Stimulated activated CD8-positive, alpha-beta memory T cell treated with anti-CD3 and anti-CD28 coated beads, Interleukin-2, amount 100 ng/mL, for 48 hours (primary cell): ENCODE results near the gene TXLNA.
"Not testable (repeated sequence)": the region's sequence is repeated elsewhere in the genome, so short reads cannot be mapped to it uniquely, and the experiment has no call there.

ENCODE experiments used
- DNase-seq, 2 donors: peaks; one replicate each; pipeline ENCODE4 v3.0.0-alpha.2; 2020; ENCODE audit warnings: low read depth in 2 of 2

The TXLNA gene

DNA sequence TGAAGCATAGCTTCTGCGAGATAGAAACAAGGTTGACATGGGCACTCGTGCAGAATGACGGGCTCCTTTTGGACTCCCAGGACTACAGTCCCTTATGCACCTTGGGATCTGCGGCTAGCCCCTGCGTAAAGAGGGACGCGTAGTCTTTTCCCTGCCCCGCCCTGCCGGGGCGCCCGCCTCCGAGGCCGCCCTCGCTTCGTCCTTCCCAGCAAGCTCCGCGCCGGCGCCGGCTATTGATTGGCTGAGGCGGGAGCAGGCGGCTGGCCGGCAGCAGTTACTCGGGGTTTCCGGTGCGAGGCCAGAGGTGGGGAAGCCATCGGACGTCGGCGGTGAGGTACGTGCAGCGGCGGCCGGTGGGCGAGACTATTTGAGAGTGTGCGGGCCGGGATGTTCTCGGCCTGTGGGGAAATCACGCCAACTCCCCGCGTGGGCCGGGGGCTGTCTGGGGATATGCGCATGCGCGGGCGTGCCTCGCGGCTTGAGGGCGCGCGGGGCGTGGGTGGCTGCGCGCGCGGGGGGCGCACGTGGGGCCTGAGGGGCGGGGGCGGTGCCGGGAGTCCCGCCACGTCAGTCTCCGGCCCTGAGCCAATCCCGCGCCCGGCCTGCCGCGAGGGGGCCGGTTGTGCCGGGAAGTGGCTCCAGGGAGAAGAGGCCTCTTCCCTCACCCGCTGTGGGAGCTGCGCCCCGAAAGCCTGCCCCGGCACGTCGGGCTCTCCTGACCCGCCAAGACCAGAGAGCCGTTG, at the start of gene TXLNA:
TXLNA (plus strand) TSS at position 233 of the 743 bp plus-strand sequence. CDS start 671 bp downstream, outside the sequence.
- peak; percentile 90 for DNase-seq

- not testable (repeated sequence) for DNase-seq
These were observed 45.6 kb upstream of the TXLNA start for GRCh38 chr1:32133950-32134280.

GRCh38 chr1:32137111-32137510, 42.4 kb upstream of the TXLNA start:
- no peak for DNase-seq

DNA sequence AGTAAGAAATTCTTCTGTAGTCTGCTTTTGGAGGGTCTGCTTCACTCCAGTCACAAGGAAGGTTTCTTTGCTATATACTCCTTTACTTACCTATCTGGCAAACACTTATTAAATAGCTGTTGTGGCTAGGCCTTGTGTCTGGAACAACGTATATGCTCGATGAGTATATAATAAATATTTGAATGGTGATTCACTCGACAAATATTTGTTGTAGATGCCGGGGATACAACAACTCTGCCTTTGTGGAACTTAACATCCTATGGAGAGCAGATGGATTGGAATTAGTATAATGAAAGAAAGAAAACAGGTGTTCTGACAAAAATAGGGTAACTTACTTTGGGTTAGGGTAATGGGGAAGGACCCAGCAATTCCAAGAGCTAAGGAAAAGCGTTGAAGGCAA, 40.5 kb upstream of the TXLNA start:
- DNase-seq: no peak

DNA sequence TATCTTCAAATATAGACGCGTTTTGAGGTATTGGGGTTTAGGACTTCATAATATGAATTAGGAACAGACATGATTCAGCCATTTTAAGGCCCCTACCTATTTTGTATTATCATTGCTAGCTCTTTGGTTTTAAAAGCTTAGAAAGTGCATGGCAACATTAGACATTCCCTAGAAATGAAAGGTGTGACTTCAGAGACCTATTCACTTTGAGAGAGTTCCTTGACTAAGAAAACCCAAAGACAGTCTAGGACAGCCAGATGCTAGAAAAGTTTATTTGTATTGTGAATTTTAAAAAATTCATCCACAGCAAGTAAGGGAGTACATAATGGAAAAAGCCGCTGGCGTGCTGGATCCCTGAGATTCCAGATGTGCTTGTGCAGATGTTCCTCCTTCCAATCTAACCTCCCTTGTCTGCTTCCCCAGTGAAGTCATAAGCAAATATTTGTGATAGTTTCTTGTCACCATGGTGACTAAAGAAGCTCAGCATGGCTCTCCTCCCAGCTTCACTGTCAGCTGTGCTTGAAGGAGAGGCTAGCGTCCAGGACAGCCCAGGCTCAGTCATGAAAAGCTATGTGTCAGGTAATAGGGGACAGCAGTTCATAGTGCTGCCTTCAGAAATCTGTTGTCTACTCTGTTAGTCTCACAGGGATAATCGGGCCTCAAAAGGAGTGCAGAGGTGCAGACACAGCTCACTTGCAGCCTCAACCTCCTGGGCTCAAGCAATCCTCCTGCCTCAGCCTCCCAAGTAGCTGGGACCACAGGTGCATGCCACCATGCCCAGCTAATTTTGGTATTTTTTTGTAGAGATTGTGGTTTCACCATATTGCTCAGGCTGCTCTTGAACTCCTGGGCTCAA, 36.8 kb upstream of the TXLNA start:
- DNase-seq: no peak

DNA sequence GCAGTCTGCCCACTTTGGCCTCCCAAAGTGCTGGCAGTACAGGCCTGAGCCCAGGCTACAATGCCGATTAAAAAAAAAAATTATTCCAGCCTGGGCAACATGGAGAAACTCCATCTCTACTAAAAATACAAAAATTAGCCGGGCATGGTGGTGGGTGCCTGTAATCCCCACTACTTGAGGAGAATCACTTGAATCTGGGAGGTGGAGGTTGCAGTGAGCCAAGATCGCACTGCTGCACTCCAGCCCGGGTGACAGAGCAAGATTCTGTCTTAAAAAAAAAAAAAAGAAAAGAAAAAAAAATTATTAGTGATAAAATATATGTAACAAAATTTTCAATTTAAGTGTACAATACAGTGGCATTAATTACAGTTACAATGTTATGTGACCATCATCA, 36.2 kb upstream of the TXLNA start:
- DNase-seq: not testable (repeated sequence)

DNA sequence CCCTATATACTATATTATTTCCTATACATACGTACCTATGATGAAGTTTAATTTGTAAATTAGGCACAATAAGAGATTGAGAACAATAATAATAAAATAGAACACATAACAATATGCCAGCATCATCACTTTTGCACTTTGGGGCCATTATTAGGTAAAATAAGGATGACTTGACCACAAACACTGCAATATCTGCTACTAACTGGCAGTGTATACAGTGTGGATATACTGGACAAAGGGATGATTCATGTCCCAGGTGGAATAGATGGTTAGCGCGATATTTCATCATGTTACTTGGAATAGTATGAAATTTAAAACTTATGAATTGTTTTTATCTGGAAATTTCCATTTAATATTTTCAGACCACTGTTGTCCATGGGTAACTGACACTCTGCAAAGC, 35.4 kb upstream of the TXLNA start:
- no peak for DNase-seq

DNA sequence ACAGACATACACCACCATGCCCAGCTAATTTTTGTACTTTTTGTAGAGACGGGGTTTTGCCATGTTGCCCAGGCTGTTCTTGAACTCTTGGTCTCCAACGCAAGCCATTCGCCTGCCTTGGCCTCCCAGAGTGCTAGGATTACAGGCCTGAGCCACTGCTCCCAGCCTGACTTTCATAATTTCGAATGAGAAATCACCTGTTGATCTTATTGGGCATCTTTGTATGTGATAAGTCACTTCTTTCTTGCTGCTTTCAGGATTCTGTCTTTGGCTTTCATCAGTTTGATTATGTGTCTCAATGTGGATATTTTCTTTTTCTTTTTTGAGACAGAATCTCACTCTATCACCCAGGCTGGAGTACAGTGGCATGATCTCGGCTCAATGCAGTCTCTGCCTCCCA, 31.7 kb upstream of the TXLNA start:
- not testable (repeated sequence) for DNase-seq

- no peak for DNase-seq
These were observed 28.6 kb upstream of the TXLNA start for GRCh38 chr1:32150847-32151246.

GRCh38 chr1:32151319-32151787, 28.1 kb upstream of the TXLNA start:
- DNase-seq: no peak

GRCh38 chr1:32159189-32159588, 20.3 kb upstream of the TXLNA start:
- DNase-seq: no peak

- no peak for DNase-seq
These were observed 16.1 kb upstream of the TXLNA start for GRCh38 chr1:32163405-32163804.

- DNase-seq: not testable (repeated sequence)
These were observed 13.8 kb upstream of the TXLNA start for GRCh38 chr1:32165633-32166032.

- no peak for DNase-seq
These were observed 8.5 kb upstream of the TXLNA start for GRCh38 chr1:32170991-32171390.

- DNase-seq: no peak
These were observed 6.7 kb upstream of the TXLNA start for GRCh38 chr1:32172621-32173245.

DNA sequence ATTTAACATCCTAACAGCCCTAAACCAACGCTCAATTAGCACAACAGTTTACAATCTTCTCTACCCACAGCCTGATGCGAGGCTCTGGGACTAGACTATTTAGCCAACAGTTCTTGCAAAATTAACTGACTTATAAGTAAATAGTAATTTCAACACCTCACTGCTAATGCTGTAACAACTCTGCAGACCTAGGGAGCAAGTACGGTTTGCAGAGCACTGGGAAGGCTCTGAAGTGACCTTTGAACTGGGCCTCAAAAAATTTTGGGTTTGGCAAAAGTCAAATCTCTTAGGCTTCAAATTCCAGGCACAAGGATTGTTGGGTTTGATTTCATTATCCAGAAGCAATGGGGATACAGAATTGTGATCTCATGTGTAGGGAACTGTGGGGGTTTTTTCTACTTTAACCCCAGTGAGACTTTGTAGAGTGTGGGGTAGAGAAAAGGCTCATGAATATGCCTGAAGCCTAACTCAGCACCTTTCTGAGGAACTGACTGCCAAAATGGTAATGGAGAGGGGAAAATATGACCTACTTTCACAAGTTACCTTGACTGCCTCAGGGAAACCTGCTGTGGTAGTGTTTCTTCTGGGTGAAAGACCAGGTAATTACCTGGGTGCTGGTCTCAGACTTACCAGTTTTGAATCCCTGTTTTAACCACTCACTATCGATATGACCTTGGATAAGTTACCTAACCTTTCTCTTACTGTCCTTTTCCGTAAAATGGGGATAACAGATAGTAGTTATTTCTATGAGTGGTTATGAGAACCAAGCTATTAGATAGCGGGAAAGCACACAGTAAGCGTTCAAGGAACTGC, 889 bp upstream of the TXLNA start:
- no peak for DNase-seq

DNA sequence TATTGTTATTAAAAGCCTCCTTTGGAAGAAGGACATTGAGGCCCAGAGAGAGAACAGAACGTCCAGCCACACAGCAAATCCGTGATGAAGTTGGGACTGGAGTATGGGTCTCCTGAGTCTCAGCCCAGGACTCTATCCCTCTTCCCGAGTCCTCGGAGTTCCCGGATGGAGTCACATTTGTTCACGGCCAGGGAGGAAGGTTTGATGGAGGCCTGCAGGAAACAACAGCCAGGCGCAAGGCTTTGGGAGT, 357 bp upstream of the TXLNA start:
- DNase-seq: no peak

- no peak for DNase-seq
These were observed 948 bp downstream of the TXLNA start for GRCh38 chr1:32180186-32181060.

DNA sequence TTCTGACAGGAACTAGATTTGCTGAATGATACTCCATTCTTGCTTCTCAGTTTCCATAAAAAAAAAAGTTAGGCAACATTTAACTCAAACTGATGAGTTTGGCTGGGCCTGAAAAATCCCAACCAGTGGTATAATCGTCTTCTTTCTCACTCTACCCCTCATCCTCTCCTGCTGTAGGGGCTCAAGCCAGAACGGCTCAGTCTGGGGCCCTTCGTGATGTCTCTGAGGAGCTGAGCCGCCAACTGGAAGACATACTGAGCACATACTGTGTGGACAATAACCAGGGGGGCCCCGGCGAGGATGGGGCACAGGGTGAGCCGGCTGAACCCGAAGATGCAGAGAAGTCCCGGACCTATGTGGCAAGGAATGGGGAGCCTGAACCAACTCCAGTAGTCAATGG, 1.6 kb downstream of the TXLNA start:
- DNase-seq: no peak

DNA sequence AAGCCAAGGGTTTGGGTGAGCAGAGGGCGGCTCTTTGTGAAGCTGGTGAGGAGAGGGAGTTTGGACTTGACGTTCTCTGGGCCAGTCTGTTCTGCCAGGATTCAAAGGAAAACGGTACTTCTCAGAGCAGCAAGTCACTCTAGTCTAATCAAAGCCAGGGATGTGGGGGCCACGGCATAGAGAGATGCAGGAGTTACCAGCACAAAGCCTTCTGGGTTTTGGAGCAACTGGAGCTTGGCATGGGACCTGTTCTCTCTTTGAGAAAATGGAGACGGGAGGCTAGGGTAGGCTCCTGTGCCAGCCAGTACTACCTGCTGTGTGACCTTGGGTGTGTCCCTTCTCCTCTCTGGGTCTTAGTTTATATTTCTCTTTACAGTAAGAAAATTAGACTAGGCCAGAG, 2.1 kb downstream of the TXLNA start:
- DNase-seq: no peak

GRCh38 chr1:32182060-32182459, 2.6 kb downstream of the TXLNA start:
- DNase-seq: no peak
